Measurements from ENCODE around the gene BUB1B. TPM values are rescaled to one million over a fixed set of nuclear protein-coding genes. Genes with fewer than 3 reads are reported as not detected.
A peak's percentile ranks its signal among the peaks of the same experiment; 100 is the strongest.

The BUB1B gene
- total RNA-seq, 4 donors from 2014 or later, result 4.1 to 22.3 (median 7.4) TPM

DNA sequence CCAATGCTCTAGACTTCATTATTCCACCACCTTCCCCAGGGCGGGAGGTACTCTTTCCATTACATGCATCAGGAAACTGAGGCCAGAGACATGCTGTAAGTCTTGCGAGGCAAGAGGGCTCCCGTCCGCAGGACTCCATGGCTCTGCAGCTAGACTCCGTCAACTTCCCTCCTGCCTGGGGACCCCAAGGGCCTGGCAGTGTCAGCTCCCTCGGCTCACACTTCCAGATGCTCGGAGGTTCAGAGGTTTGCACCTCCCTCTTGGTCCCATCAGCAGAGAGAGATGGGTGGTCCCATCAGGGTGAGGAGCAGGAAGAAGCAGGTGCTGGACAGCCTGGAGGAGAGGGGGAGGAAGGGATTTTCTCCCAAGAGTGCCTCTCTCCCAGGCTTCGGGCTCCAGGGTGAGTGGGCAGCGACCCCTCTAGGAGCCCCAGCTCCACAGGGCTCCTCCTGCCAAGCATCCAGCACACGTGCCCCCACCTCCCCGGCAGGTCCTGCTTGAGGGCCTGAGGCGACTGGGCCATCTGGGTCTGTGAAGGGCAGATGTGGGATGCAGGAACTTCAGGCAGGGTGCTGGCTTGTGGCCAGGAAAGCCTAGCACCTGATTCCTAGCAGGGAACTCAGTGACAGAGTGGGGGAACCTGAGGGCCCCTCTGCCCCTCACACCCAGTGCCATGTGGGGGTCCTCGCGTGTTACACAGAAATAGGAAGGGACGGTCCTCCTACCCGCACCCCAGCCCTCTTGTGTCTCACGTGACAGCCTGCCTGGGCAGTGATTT, 87.3 kb downstream of the BUB1B start:
- H3K27ac ChIP-seq, result peak overlapping the region in 3 of 4 donors; percentile 77 to 84 (median 84)

DNA sequence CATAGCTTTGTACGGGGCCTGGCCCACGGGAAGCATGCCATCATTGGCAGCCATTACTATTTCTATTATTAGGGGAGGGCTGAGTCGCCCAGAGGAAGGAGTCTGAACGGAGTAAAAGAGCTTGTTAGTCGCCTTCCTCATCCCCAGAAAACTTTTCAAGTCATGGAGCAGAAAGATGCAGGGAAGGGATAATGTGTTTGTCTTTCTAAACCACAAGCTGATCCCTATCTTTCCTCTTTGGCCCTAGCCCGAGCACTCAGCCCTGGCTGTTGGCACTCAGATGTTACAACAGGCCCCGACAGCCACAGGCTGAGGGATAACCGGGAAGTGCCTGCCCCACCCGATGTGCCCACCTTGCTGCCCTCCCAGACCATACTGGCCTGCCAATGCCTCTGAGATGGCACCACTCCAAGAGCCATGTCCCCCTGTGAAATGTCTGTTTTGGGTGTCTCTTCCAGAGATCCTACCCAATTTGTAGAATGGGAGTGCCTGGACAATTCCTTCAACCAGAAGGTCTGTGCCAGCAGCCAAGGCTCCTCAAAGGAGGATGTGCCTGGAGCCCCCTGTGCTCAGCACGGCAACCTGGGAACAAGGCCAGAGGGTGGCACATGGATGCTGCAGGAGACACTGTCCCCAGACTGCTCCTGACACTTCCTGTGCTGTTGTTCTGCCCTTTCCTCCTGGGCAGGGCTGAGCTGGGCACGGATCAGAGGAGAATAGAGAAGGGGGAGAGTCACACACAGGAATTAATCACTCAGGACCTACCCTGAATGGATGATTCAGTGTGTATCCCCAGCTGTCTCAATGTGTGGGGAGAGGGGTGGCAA, 88.8 kb downstream of the BUB1B start:
- WGBS, 2 donors, result 17 to 45% methylated on average over 9 to 10 of the region's 11 CpGs
- no peak overlapping the region for H3K4me3 ChIP-seq
- no peaks in the 10 kb centered on the region for H3K9me3 ChIP-seq
- peak overlapping the region; percentile 61 to 84 (median 80) for H3K27ac ChIP-seq
- DNase-seq, result no peak
- peaks cover 51 to 100% (median 52%) of the 10 kb centered on the region in 3 donors for H3K4me1 ChIP-seq
- intact Hi-C loops (cut with DNase I), result no loop called here
- TF ChIP-seq POLR2A (IDR thresholded peaks at IDR 0.05), result no peak
- TF ChIP-seq, protein P1, sequence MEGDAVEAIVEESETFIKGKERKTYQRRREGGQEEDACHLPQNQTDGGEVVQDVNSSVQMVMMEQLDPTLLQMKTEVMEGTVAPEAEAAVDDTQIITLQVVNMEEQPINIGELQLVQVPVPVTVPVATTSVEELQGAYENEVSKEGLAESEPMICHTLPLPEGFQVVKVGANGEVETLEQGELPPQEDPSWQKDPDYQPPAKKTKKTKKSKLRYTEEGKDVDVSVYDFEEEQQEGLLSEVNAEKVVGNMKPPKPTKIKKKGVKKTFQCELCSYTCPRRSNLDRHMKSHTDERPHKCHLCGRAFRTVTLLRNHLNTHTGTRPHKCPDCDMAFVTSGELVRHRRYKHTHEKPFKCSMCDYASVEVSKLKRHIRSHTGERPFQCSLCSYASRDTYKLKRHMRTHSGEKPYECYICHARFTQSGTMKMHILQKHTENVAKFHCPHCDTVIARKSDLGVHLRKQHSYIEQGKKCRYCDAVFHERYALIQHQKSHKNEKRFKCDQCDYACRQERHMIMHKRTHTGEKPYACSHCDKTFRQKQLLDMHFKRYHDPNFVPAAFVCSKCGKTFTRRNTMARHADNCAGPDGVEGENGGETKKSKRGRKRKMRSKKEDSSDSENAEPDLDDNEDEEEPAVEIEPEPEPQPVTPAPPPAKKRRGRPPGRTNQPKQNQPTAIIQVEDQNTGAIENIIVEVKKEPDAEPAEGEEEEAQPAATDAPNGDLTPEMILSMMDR (IDR thresholded peaks at IDR 0.05), result no peak
- peaks cover 0 to 27% (median 0%) of the 10 kb centered on the region in 3 donors for H3K36me3 ChIP-seq
- peaks cover 0 to 30% (median 0%) of the 10 kb centered on the region in 4 donors for H3K27me3 ChIP-seq

More for the DNA sequence above, 87.3 kb downstream of the BUB1B start:
- intact Hi-C loops (cut with DNase I), result no loop called here
- no peak for DNase-seq
- Histone ChIP-seq H3K9me3 (no peaks in the 10 kb centered on the region), H3K36me3 (peaks cover 0 to 15% (median 0%) of the 10 kb centered on the region in 3 donors), H3K4me1 (peaks cover 49 to 100% (median 50%) of the 10 kb centered on the region in 3 donors), H3K27me3 (peaks cover 0 to 15% (median 0%) of the 10 kb centered on the region in 4 donors), H3K4me3 (no peak overlapping the region)
- 77 to 79% methylated on average over 3 to 4 of the region's 17 CpGs for WGBS, 2 donors
- TF ChIP-seq POLR2A (IDR thresholded peaks at IDR 0.05), result no peak
- TF ChIP-seq, protein P1 (IDR thresholded peaks at IDR 0.05), result no peak

GRCh38 chr15:40250304-40250656, 89.4 kb downstream of the BUB1B start:
- peaks cover 45 to 100% (median 52%) of the 10 kb centered on the region in 3 donors for H3K4me1 ChIP-seq
- no peak overlapping the region for H3K4me3 ChIP-seq
- intact Hi-C loops (cut with DNase I), result no loop called here
- peaks cover 0 to 34% (median 0%) of the 10 kb centered on the region in 4 donors for H3K27me3 ChIP-seq
- 65 to 80% methylated on average over 6 to 8 of the region's 8 CpGs for WGBS, 2 donors
- no peak for TF ChIP-seq POLR2A (IDR thresholded peaks at IDR 0.05)
- TF ChIP-seq, protein P1 (IDR thresholded peaks at IDR 0.05), result no peak
- peak overlapping the region; percentile 7 to 84 (median 80) for H3K27ac ChIP-seq
- DNase-seq, result no peak
- no peaks in the 10 kb centered on the region for H3K9me3 ChIP-seq
- H3K36me3 ChIP-seq, result peaks cover 0 to 33% (median 0%) of the 10 kb centered on the region in 3 donors

DNA sequence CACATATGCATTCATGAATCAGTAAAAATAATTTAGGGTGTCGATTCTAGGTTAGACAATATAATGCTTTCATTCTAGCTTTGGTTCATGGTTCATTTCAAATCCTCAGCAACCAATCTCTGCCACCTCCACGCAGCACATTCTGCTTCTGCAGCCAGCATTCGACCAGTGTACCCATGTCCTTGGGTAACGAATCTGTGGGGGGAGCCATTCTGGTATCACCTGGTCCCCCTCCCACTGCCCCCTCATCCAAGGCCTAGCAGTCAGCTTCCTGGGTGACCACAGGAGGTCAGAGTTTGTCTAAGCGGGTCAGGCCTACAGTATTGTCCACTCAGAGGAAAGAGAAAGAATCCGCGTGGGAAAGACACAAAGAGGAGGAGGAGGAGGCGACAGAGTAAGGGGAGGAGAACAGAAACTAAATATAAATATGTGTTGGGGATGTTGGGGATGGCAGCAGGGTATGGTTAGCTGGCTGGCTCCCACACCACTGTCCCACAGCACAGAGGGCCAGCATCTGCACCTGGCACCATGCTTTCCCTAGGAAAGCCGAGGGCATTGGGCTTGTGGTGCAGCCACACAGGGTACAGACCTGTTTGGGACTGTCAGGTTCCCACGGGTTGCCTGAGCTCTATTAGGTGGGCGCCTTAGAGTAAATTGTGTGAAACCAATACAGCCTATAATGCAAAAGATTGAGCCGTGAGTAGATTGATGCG, 90.1 kb downstream of the BUB1B start:
- H3K27ac ChIP-seq, result peak overlapping the region in 2 of 4 donors; percentile 84 to 88
- no peak for DNase-seq

More for the DNA sequence above, 90.1 kb downstream of the BUB1B start:
- peaks cover 0 to 38% (median 0%) of the 10 kb centered on the region in 4 donors for H3K27me3 ChIP-seq
- intact Hi-C loops (cut with DNase I), result no loop called here
- H3K9me3 ChIP-seq, result no peaks in the 10 kb centered on the region
- peaks cover 39 to 98% (median 46%) of the 10 kb centered on the region in 3 donors for H3K4me1 ChIP-seq
- WGBS, 2 donors, result 83 to 87% methylated on average over 12 to 13 of the region's 13 CpGs
- no peak overlapping the region for H3K4me3 ChIP-seq
- TF ChIP-seq POLR2A (IDR thresholded peaks at IDR 0.05), result no peak
- TF ChIP-seq, protein P1 (IDR thresholded peaks at IDR 0.05), result no peak
- H3K36me3 ChIP-seq, result peaks cover 0 to 40% (median 0%) of the 10 kb centered on the region in 3 donors
